A549 (cell line): ENCODE measurements around the gene QKI. TPM values are rescaled to one million over a fixed set of nuclear protein-coding genes. Genes with fewer than 3 reads are reported as not detected.

ENCODE experiments used
- ATAC-seq, 2 experiments: fragments of 200-7000 bp in 1 of 2; fragments of >200 bp in 1 of 2; cut with Nextera tagmentation in 1 of 2; cut with Tn5 transposase in 1 of 2; 3 replicates each; pipeline versions ENCODE4 v1.8.0 to v1.9.1; 2018 to 2020; ENCODE audit warnings: mild to moderate bottlenecking in 1 of 2, moderate library complexity in 1 of 2
- CTCF ChIA-PET: fragments of 300-600 bp; sonication (Branson Sonifier 250); formaldehyde crosslinking; extraction: SDS; loops from one replicate; lab custom pipeline; 2021; ENCODE audit warnings: antibody characterized with exemption, inconsistent platforms; lab: Yijun Ruan, JAX
- POLR2A ChIA-PET: fragments of 350-600 bp; formaldehyde crosslinking; extraction: SDS; loops from one replicate; lab custom pipeline; 2021; ENCODE audit warnings: antibody characterized with exemption, inconsistent platforms; lab: Yijun Ruan, JAX
- DNase-seq, 2 experiments: peaks; one replicate each; pipeline versions ENCODE4 v3.0.0 to v3.0.0-alpha.2; 2011 to 2016; ENCODE audit warnings: low read depth in 1 of 2, low spot score in 1 of 2
- FAIRE-seq: peaks from 2 replicates; lab custom pipeline; 2011; peaks lifted over from hg19 to GRCh38; lab: Jason Lieb, UNC
- H3K27ac ChIP-seq, 2 experiments: fragments of >200 bp; sonication (Bioruptor Twin); formaldehyde crosslinking; 3 replicates each; pipeline ENCODE4 v1.5.1; 2016 to 2017
- H3K4me1 ChIP-seq: fragments of >200 bp; sonication (Bioruptor Twin); formaldehyde crosslinking; 3 replicates; pipeline ENCODE4 v1.6.1; 2016
- H3K4me2 ChIP-seq: fragments of >200 bp; sonication (Bioruptor Twin); formaldehyde crosslinking; 3 replicates; pipeline ENCODE4 v1.6.1; 2016
- H3K4me3 ChIP-seq: fragments of >200 bp; sonication (Bioruptor Twin); formaldehyde crosslinking; 3 replicates; pipeline ENCODE4 v1.5.1; 2016
- H3K9me3 ChIP-seq: fragments of >200 bp; sonication (Bioruptor Twin); formaldehyde crosslinking; 3 replicates; pipeline ENCODE4 v1.6.1; 2016
- ATOH8 ChIP-seq: fragments of 250-450 bp; sonication (Bioruptor Pico); IDR thresholded peaks from 2 replicates; pipeline ENCODE4 v1.5.0; 2020; ENCODE audit warnings: low read depth, mild to moderate bottlenecking, moderate library complexity
- CBX2 ChIP-seq: fragments of 200-600 bp; sonication (generic); IDR thresholded peaks from 2 replicates; pipeline ENCODE4 v1.6.1; 2016; ENCODE audit warnings: low read depth, mild to moderate bottlenecking, borderline replicate concordance
- CEBPB ChIP-seq, 2 experiments: fragments of >200 bp in 1 of 2; sonication (Bioruptor Twin) in 1 of 2; formaldehyde crosslinking in 1 of 2; IDR thresholded peaks; 2 replicates each; pipeline ENCODE4 v1.6.1; 2012 to 2016
- CHD4 ChIP-seq: fragments of 200-600 bp; sonication (generic); IDR thresholded peaks from 2 replicates; pipeline ENCODE4 v1.6.1; 2016; ENCODE audit warnings: antibody characterized with exemption, mild to moderate bottlenecking, borderline replicate concordance
- CTCF ChIP-seq: fragments of >200 bp; sonication (Bioruptor Twin); formaldehyde crosslinking; IDR thresholded peaks from 3 replicates; pipeline ENCODE4 v1.5.1; 2016
- ELK1 ChIP-seq: fragments of 150-350 bp; IDR thresholded peaks from 2 replicates; pipeline ENCODE4 v1.6.1; 2014; ENCODE audit warnings: low read depth, mild to moderate bottlenecking, low read length
- ESRRA ChIP-seq: fragments of 150-350 bp; IDR thresholded peaks from 2 replicates; pipeline ENCODE4 v1.6.1; 2014; ENCODE audit warnings: mild to moderate bottlenecking, low read length, borderline replicate concordance
- FOSB ChIP-seq: fragments of 250-450 bp; sonication (Bioruptor Pico); IDR thresholded peaks from 2 replicates; pipeline ENCODE4 v1.5.0; 2020; ENCODE audit warnings: mild to moderate bottlenecking, moderate library complexity
- FOXS1 ChIP-seq: fragments of 250-450 bp; sonication (Bioruptor Pico); IDR thresholded peaks from 2 replicates; pipeline ENCODE4 v1.5.0; 2020; ENCODE audit warnings: mild to moderate bottlenecking, moderate library complexity
- HOXA7 ChIP-seq: fragments of 250-450 bp; sonication (Bioruptor Pico); IDR thresholded peaks from 2 replicates; pipeline ENCODE4 v1.5.0; 2020; ENCODE audit warnings: mild to moderate bottlenecking, moderate library complexity
- HOXB13 ChIP-seq: fragments of 250-450 bp; sonication (Bioruptor Pico); IDR thresholded peaks from 2 replicates; pipeline ENCODE4 v1.5.0; 2020; ENCODE audit warnings: low read depth, mild to moderate bottlenecking, moderate library complexity
- JUN ChIP-seq, 2 experiments: fragments of >200 bp; sonication (Bioruptor Twin); formaldehyde crosslinking; IDR thresholded peaks; 2 replicates in 1 of 2; 3 replicates in 1 of 2; pipeline ENCODE4 v1.6.1; 2016 to 2017
- KDM1A ChIP-seq: fragments of 200-600 bp; sonication (generic); IDR thresholded peaks from 2 replicates; pipeline ENCODE4 v1.6.1; 2016; ENCODE audit warnings: low read depth, mild to moderate bottlenecking
- KDM5A ChIP-seq: fragments of 200-600 bp; sonication (generic); IDR thresholded peaks from 2 replicates; pipeline ENCODE4 v1.6.1; 2016; ENCODE audit warnings: antibody characterized with exemption, mild to moderate bottlenecking
- MYC ChIP-seq: IDR thresholded peaks from 2 replicates; pipeline ENCODE4 v1.6.1; 2012; ENCODE audit warnings: mild to moderate bottlenecking, inconsistent platforms, low read length, improper control_type of control experiment, borderline replicate concordance
- NR3C1 ChIP-seq: fragments of >200 bp; sonication (Bioruptor Twin); formaldehyde crosslinking; IDR thresholded peaks from 3 replicates; pipeline ENCODE4 v1.6.1; 2017
- PBX3 ChIP-seq: IDR thresholded peaks from 2 replicates; pipeline ENCODE4 v1.6.1; 2012
- POLR2AphosphoS2 ChIP-seq: conservative IDR thresholded peaks from 2 replicates; pipeline ENCODE4 v1.6.1; 2012; ENCODE audit warnings: low read length, improper control_type of control experiment, inconsistent platforms
- REST ChIP-seq: fragments of 200-600 bp; sonication (generic); IDR thresholded peaks from 2 replicates; pipeline ENCODE4 v1.6.1; 2016; ENCODE audit warnings: antibody characterized with exemption, mild to moderate bottlenecking, moderate library complexity
- RFX5 ChIP-seq: fragments of 450-650 bp; IDR thresholded peaks from 2 replicates; pipeline ENCODE4 v1.7.1; 2014; ENCODE audit warnings: antibody characterized with exemption, mild to moderate bottlenecking, moderate library complexity
- SREBF2 ChIP-seq: fragments of 450-650 bp; IDR thresholded peaks from 2 replicates; pipeline ENCODE4 v1.6.1; 2014; ENCODE audit warnings: mild to moderate bottlenecking, moderate library complexity
- ZNF302 ChIP-seq: fragments of 250-450 bp; sonication (Bioruptor Pico); IDR thresholded peaks from 2 replicates; pipeline ENCODE4 v1.9.0; 2021; ENCODE audit warnings: inconsistent platforms, mild to moderate bottlenecking, moderate library complexity
- WGBS: methylation state at CpG from one replicate; pipeline ENCODE4 v1.1.6; 2017; ENCODE audit errors: missing lambda C conversion rate; 5-methylcytosine and 5-hydroxymethylcytosine counted together
- polyA plus RNA-seq, 4 experiments: library from polyadenylated mRNA; depleted of rRNA in 3 of 4; stranded (reverse); fragments of >200 nt; fragmentation: RNase III in 1 of 4; extraction: RNeasy Plus Mini Kit Qiagen cat#74134 plus additional on column Dnase treatment in 1 of 4; gene quantifications; 2 replicates in 3 of 4; 3 replicates in 1 of 4; pipeline ENCODE4 v1.2.3, GENCODE V29; 2011 to 2017

Gene QKI
- polyA plus RNA-seq, 2 of the 4 experiments (the other 2 are of a cell fraction), result 71.9 to 98.2 TPM

- no peak for TF ChIP-seq REST
- no peak for TF ChIP-seq FOXS1 (CRISPR knock-in tag)
- no peak for TF ChIP-seq JUN (IDR thresholded peaks at IDR 0.05)
- TF ChIP-seq HOXA7 (CRISPR knock-in tag), result no peak
Measured at GRCh38 chr6:163603395-163603794, 188.9 kb downstream of the QKI start (continued).

- ChIA-PET POLR2A (no interaction called here), CTCF (no interaction called here)
- H3K4me2 ChIP-seq, result no peak overlapping the region
- H3K4me3 ChIP-seq, result no peak overlapping the region
- 24% methylated on average over 4 of the region's 4 CpGs for WGBS
- H3K27ac ChIP-seq, result no peak overlapping the region
- H3K9me3 ChIP-seq, result no peaks in the 10 kb centered on the region
- no peak for FAIRE-seq
- TF ChIP-seq CBX2, result no peak
- no peak for TF ChIP-seq CTCF
- no peak for TF ChIP-seq MYC
- no peak for TF ChIP-seq FOXS1 (CRISPR knock-in tag)
- no peak for TF ChIP-seq POLR2AphosphoS2
- TF ChIP-seq HOXA7 (CRISPR knock-in tag), result no peak
- TF ChIP-seq NR3C1, result no peak
- TF ChIP-seq ELK1, result no peak
- TF ChIP-seq ZNF302, result no peak
- no peak for TF ChIP-seq ESRRA
- no peak for TF ChIP-seq SREBF2
- no peak for TF ChIP-seq KDM5A
- TF ChIP-seq CHD4, result no peak
- no peak for TF ChIP-seq HOXB13
- TF ChIP-seq CEBPB (IDR thresholded peaks at IDR 0.05), result no peak
- no peak for TF ChIP-seq FOSB
- TF ChIP-seq KDM1A, result no peak
- TF ChIP-seq PBX3, result no peak
- no peak for TF ChIP-seq ATOH8 (CRISPR knock-in tag)
- no peak for TF ChIP-seq RFX5
- ATAC-seq, result no peak
- no peaks in the 10 kb centered on the region for H3K4me1 ChIP-seq
- DNase-seq, result no peak
Measured at GRCh38 chr6:163605385-163606097, 191.0 kb downstream of the QKI start.
